ENCODE data around the gene SPON1. TPM values are rescaled to one million over a fixed set of nuclear protein-coding genes. Genes with fewer than 3 reads are reported as not detected.
A peak's percentile ranks its signal among the peaks of the same experiment; 100 is the strongest.

Gene SPON1
- total RNA-seq, 1 experiment from 2014 or later: 0.10 TPM

DNA sequence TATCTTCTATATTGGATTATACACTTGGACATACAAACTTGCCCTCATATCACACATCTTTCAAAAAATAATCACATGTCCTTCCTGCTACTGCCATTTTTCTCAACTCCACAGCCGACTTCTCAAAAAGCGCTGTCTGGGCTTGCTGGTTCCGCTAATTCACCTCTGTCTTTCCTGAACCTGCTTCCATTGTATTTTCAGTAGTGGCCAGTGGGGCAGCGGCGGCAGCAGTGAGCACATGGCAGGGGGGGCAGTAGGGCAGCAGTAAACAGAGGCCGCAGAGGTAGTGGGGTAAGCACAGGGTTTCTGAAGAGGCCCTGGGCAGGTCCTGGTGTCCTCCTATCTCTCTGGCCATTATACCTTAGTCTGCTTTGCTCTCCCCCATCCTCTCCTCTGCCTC is 270.1 kb downstream of the SPON1 start:
- Histone ChIP-seq H3K4me1 (ENCODE audit: control insufficient read depth, insufficient read depth, low read length) (no peaks in the 10 kb centered on the region), H3K9me3 (ENCODE audit: control insufficient read depth, insufficient read depth, low read depth, low read length) (no peaks in the 10 kb centered on the region), H3K4me3 (ENCODE audit: low read depth in 2 of 2, low read length in 2 of 2) (no peak overlapping the region), H3K36me3 (ENCODE audit: control insufficient read depth, insufficient read depth, low read length) (no peaks in the 10 kb centered on the region), H3K27me3 (ENCODE audit: control insufficient read depth, insufficient read depth, low read length) (peaks cover 29% of the 10 kb centered on the region), H3K27ac (ENCODE audit: low read length) (no peak overlapping the region)
- ATAC-seq: peak; percentile 76
- in situ Hi-C loops (cut with HindIII; ENCODE audit: low pct_unique_long_range_greater_than_20kb, low sequenced_read_pairs): loop anchor here (25.0 kb wide), 1 partner anchor 270 kb away; the partner anchor contains the start of gene SPON1
- intact Hi-C loops (cut with micrococcal nuclease; ENCODE audit: unreplicated experiment): no loop called here
- TF ChIP-seq, protein P1, sequence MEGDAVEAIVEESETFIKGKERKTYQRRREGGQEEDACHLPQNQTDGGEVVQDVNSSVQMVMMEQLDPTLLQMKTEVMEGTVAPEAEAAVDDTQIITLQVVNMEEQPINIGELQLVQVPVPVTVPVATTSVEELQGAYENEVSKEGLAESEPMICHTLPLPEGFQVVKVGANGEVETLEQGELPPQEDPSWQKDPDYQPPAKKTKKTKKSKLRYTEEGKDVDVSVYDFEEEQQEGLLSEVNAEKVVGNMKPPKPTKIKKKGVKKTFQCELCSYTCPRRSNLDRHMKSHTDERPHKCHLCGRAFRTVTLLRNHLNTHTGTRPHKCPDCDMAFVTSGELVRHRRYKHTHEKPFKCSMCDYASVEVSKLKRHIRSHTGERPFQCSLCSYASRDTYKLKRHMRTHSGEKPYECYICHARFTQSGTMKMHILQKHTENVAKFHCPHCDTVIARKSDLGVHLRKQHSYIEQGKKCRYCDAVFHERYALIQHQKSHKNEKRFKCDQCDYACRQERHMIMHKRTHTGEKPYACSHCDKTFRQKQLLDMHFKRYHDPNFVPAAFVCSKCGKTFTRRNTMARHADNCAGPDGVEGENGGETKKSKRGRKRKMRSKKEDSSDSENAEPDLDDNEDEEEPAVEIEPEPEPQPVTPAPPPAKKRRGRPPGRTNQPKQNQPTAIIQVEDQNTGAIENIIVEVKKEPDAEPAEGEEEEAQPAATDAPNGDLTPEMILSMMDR (IDR thresholded peaks at IDR 0.05): peak; percentile 79
- TF ChIP-seq SIN3A (IDR thresholded peaks at IDR 0.05; ENCODE audit: borderline replicate concordance, insufficient read depth, low read depth, low read length): no peak
- ChIA-PET POLR2A (no interaction called here), CTCF (no interaction called here)
- DNase-seq (ENCODE audit: low read depth, low spot score): no peak
- BruUV-seq (replicated peaks): no TSS peak

DNA sequence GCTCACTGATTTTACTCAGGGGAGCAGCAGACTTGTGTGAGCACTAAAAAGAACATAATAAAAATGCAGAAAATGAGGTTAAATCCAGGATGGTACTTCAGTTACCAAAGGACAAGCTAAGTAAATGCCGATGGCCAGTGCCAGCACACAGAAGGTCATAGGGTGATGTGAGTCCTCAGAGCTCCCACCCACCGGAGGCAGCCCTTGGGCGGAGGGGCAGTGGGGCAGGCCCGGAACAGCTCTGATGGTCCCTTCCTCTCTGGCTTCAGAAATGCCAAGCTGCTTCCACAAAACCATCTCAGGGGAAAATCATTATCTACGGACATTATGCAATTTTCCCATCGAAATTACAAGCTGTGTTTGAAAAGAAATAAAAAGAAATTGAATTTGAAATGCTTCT is 271.9 kb downstream of the SPON1 start:
- in situ Hi-C loops (cut with HindIII; ENCODE audit: low pct_unique_long_range_greater_than_20kb, low sequenced_read_pairs): loop anchor here (25.0 kb wide), 1 partner anchor 272 kb away; the partner anchor contains the start of gene SPON1
- intact Hi-C loops (cut with micrococcal nuclease; ENCODE audit: unreplicated experiment): no loop called here
- BruUV-seq (replicated peaks): no TSS peak
- ChIA-PET CTCF (no interaction called here), POLR2A (no interaction called here)
- ATAC-seq (no peak), DNase-seq (ENCODE audit: low read depth, low spot score) (no peak)
- Histone ChIP-seq H3K27ac (ENCODE audit: low read length) (no peak overlapping the region), H3K4me1 (ENCODE audit: control insufficient read depth, insufficient read depth, low read length) (no peaks in the 10 kb centered on the region), H3K4me3 (ENCODE audit: low read depth in 2 of 2, low read length in 2 of 2) (no peak overlapping the region), H3K27me3 (ENCODE audit: control insufficient read depth, insufficient read depth, low read length) (peaks cover 38% of the 10 kb centered on the region), H3K9me3 (ENCODE audit: control insufficient read depth, insufficient read depth, low read depth, low read length) (no peaks in the 10 kb centered on the region), H3K36me3 (ENCODE audit: control insufficient read depth, insufficient read depth, low read length) (no peaks in the 10 kb centered on the region)
- TF ChIP-seq, protein P1 (IDR thresholded peaks at IDR 0.05): no peak
- TF ChIP-seq POLR2AphosphoS5 (IDR thresholded peaks at IDR 0.05; ENCODE audit: low read depth, low read length): no peak
- TF ChIP-seq SIN3A (IDR thresholded peaks at IDR 0.05; ENCODE audit: borderline replicate concordance, insufficient read depth, low read depth, low read length): no peak
- TF ChIP-seq TCF7L2 (IDR thresholded peaks at IDR 0.05; ENCODE audit: low read depth, low read length): no peak
- TF ChIP-seq, protein P2, sequence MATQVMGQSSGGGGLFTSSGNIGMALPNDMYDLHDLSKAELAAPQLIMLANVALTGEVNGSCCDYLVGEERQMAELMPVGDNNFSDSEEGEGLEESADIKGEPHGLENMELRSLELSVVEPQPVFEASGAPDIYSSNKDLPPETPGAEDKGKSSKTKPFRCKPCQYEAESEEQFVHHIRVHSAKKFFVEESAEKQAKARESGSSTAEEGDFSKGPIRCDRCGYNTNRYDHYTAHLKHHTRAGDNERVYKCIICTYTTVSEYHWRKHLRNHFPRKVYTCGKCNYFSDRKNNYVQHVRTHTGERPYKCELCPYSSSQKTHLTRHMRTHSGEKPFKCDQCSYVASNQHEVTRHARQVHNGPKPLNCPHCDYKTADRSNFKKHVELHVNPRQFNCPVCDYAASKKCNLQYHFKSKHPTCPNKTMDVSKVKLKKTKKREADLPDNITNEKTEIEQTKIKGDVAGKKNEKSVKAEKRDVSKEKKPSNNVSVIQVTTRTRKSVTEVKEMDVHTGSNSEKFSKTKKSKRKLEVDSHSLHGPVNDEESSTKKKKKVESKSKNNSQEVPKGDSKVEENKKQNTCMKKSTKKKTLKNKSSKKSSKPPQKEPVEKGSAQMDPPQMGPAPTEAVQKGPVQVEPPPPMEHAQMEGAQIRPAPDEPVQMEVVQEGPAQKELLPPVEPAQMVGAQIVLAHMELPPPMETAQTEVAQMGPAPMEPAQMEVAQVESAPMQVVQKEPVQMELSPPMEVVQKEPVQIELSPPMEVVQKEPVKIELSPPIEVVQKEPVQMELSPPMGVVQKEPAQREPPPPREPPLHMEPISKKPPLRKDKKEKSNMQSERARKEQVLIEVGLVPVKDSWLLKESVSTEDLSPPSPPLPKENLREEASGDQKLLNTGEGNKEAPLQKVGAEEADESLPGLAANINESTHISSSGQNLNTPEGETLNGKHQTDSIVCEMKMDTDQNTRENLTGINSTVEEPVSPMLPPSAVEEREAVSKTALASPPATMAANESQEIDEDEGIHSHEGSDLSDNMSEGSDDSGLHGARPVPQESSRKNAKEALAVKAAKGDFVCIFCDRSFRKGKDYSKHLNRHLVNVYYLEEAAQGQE (IDR thresholded peaks at IDR 0.05; ENCODE audit: insufficient read depth in 1 of 2, low read depth in 2 of 2, low read length in 1 of 2): no peak
